GM08714 (cell line): Measurements from ENCODE around the gene DAB2.

Source experiments
- H3K4me3 ChIP-seq: fragments of 200-500 bp; sonication (Bioruptor generic); 2 replicates; pipeline ENCODE4 v1.5.1; 2014; ENCODE audit warnings: mild to moderate bottlenecking, low read length, inconsistent platforms
- ZNF274 ChIP-seq: IDR thresholded peaks from 2 replicates; pipeline ENCODE4 v1.6.1; 2012; ENCODE audit warnings: mild to moderate bottlenecking, low read depth, low read length

The DAB2 gene

GRCh38 chr5:39424736-39425637 lies at the start of gene DAB2:
DAB2 (minus strand) TSS chr5:39424980; CDS start chr5:39394320, 30,660 bp downstream.
- peak within 1 kb of the TSS; percentile 6; the same call in 1 of the 2 replicates for H3K4me3 ChIP-seq
- TF ChIP-seq ZNF274 = no peak

- TF ChIP-seq ZNF274 = no peak
- no peak overlapping the region for H3K4me3 ChIP-seq
Observed at GRCh38 chr5:39473156-39473775, 48.5 kb upstream of the DAB2 start.

GRCh38 chr5:39471836-39472508 lies 47.2 kb upstream of the DAB2 start:
- no peak for TF ChIP-seq ZNF274
- no peak overlapping the region for H3K4me3 ChIP-seq

- no peak overlapping the region for H3K4me3 ChIP-seq
- TF ChIP-seq ZNF274 = no peak
Observed at GRCh38 chr5:39470811-39471210, 46.0 kb upstream of the DAB2 start.

- no peak for TF ChIP-seq ZNF274
- no peak overlapping the region for H3K4me3 ChIP-seq
Observed at GRCh38 chr5:39469777-39470415, 45.1 kb upstream of the DAB2 start.

GRCh38 chr5:39469176-39469575 lies 44.4 kb upstream of the DAB2 start:
- H3K4me3 ChIP-seq = no peak overlapping the region
- TF ChIP-seq ZNF274 = no peak

GRCh38 chr5:39466846-39467245 lies 42.1 kb upstream of the DAB2 start:
- no peak for TF ChIP-seq ZNF274
- no peak overlapping the region for H3K4me3 ChIP-seq

- no peak for TF ChIP-seq ZNF274
- no peak overlapping the region for H3K4me3 ChIP-seq
Observed at GRCh38 chr5:39465843-39466242, 41.1 kb upstream of the DAB2 start.

- no peak for TF ChIP-seq ZNF274
- no peak overlapping the region for H3K4me3 ChIP-seq
Observed at GRCh38 chr5:39465097-39465496, 40.3 kb upstream of the DAB2 start.

- no peak overlapping the region for H3K4me3 ChIP-seq
- TF ChIP-seq ZNF274 = no peak
Observed at GRCh38 chr5:39464088-39464487, 39.3 kb upstream of the DAB2 start.

GRCh38 chr5:39462211-39462610 lies 37.4 kb upstream of the DAB2 start:
- H3K4me3 ChIP-seq = no peak overlapping the region
- no peak for TF ChIP-seq ZNF274

- TF ChIP-seq ZNF274 = no peak
- H3K4me3 ChIP-seq = no peak overlapping the region
Observed at GRCh38 chr5:39461007-39461682, 36.4 kb upstream of the DAB2 start.

- no peak for TF ChIP-seq ZNF274
Observed at GRCh38 chr5:39459907-39460306, 35.1 kb upstream of the DAB2 start.

GRCh38 chr5:39459071-39459470 lies 34.3 kb upstream of the DAB2 start:
- no peak overlapping the region for H3K4me3 ChIP-seq
- no peak for TF ChIP-seq ZNF274

More at GRCh38 chr5:39459907-39460306, 35.1 kb upstream of the DAB2 start:
- no peak overlapping the region for H3K4me3 ChIP-seq

- TF ChIP-seq ZNF274 = no peak
- H3K4me3 ChIP-seq = no peak overlapping the region
Observed at GRCh38 chr5:39455645-39456044, 30.9 kb upstream of the DAB2 start.
